Endothelial cell of umbilical vein (primary cell): ENCODE measurements around the gene STRIP2. TPM values are rescaled to one million over a fixed set of nuclear protein-coding genes. Genes with fewer than 3 reads are reported as not detected.

Experiments
- BruUV-seq: library from RNA; stranded (reverse); fragments of 400-500 nt; replicated peaks from 2 replicates; lab custom pipeline; 2021; lab: Mats Ljungman, UMichigan
- CTCF ChIA-PET: fragments of 300-600, 350-600 bp; sonication (Branson Sonifier 250); formaldehyde crosslinking; loops from one replicate; lab custom pipeline; 2021; ENCODE audit warnings: antibody characterized with exemption, inconsistent platforms; lab: Charles Lee
- POLR2A ChIA-PET: fragments of 300-600, 350-600 bp; sonication (Branson Sonifier 250); formaldehyde crosslinking; loops from one replicate; lab custom pipeline; 2021; ENCODE audit warnings: antibody characterized with exemption, inconsistent platforms; lab: Charles Lee
- DNase-seq: peaks from one replicate; pipeline ENCODE4 v3.0.0-alpha.2; 2011; ENCODE audit warnings: low read depth, low spot score
- FAIRE-seq: peaks from 2 replicates; lab custom pipeline; 2011; peaks lifted over from hg19 to GRCh38; lab: Jason Lieb, UNC
- H2AFZ ChIP-seq: 2 replicates; pipeline ENCODE4 v1.6.0; 2012; ENCODE audit warnings: low read depth, low read length, control low read depth, inconsistent platforms
- H3K27ac ChIP-seq: 2 replicates; pipeline ENCODE4 v1.5.1; 2011; ENCODE audit warnings: low read depth, mild to moderate bottlenecking, control low read depth, low read length, moderate library complexity; ENCODE audit not compliant: insufficient read depth
- H3K27me3 ChIP-seq, 2 experiments: 2 replicates each; pipeline versions ENCODE4 v1.6.0 to v1.6.1; 2011; ENCODE audit warnings: low read length in 2 of 2, mixed read lengths in 1 of 2; ENCODE audit not compliant: control insufficient read depth in 2 of 2, insufficient read depth in 2 of 2
- H3K36me3 ChIP-seq, 2 experiments: 2 replicates in 1 of 2; 3 replicates in 1 of 2; pipeline ENCODE4 v1.5.1; 2011; ENCODE audit warnings: low read length in 2 of 2, mild to moderate bottlenecking in 1 of 2, moderate library complexity in 1 of 2; ENCODE audit not compliant: control insufficient read depth in 2 of 2, insufficient read depth in 2 of 2; ENCODE audit errors: extremely low read depth in 1 of 2
- H3K4me1 ChIP-seq: 3 replicates; pipeline ENCODE4 v1.5.1; 2011; ENCODE audit warnings: mild to moderate bottlenecking, low read length; ENCODE audit not compliant: control insufficient read depth, insufficient read depth; ENCODE audit errors: extremely low read depth
- H3K4me2 ChIP-seq: 2 replicates; pipeline ENCODE4 v1.6.1; 2011; ENCODE audit warnings: low read length, control low read depth, mixed read lengths; ENCODE audit not compliant: insufficient read depth
- H3K4me3 ChIP-seq, 3 experiments: fragments of 200-600 bp in 1 of 3; sonication (generic), shearing (Covaris generic) in 1 of 3; replicated peaks in 1 of 3; 2 replicates each; pipeline ENCODE4 v1.5.1; 2011 to 2016; ENCODE audit warnings: control low read depth in 3 of 3, low read length in 3 of 3, mild to moderate bottlenecking in 2 of 3, inconsistent platforms in 1 of 3, low read depth in 1 of 3, moderate library complexity in 1 of 3; ENCODE audit not compliant: insufficient read depth in 1 of 3
- H3K79me2 ChIP-seq: 2 replicates; pipeline ENCODE4 v1.6.0; 2012; ENCODE audit warnings: low read length, inconsistent platforms; ENCODE audit not compliant: control insufficient read depth, insufficient read depth
- H3K9ac ChIP-seq: replicated peaks from 2 replicates; pipeline ENCODE3; 2011; ENCODE audit warnings: low read length, control low read depth; ENCODE audit not compliant: insufficient read depth; ENCODE audit errors: extremely low read depth
- H3K9me1 ChIP-seq: replicated peaks from 3 replicates; pipeline ENCODE4 v1.6.0; 2011; ENCODE audit warnings: mild to moderate bottlenecking, low read length; ENCODE audit not compliant: control insufficient read depth, insufficient read depth; ENCODE audit errors: extremely low read depth
- H3K9me3 ChIP-seq: replicated peaks from 2 replicates; pipeline ENCODE4 v1.5.1; 2012; ENCODE audit warnings: low read length, inconsistent platforms; ENCODE audit not compliant: control insufficient read depth, insufficient read depth
- H4K20me1 ChIP-seq: replicated peaks from 2 replicates; pipeline ENCODE3; 2011; ENCODE audit warnings: mild to moderate bottlenecking, low read length; ENCODE audit not compliant: control insufficient read depth, insufficient read depth; ENCODE audit errors: extremely low read depth
- CTCF ChIP-seq, 2 donors: IDR thresholded peaks; 1 replicate in 1 of 2; 2 replicates in 1 of 2; pipeline ENCODE4 v1.5.1; 2011; ENCODE audit warnings: low read length in 2 of 2, mild to moderate bottlenecking in 2 of 2, moderate library complexity in 2 of 2, control low read depth in 1 of 2, inconsistent platforms in 1 of 2, low read depth in 1 of 2; ENCODE audit not compliant: insufficient read depth in 1 of 2; ENCODE audit errors: extremely low read depth in 1 of 2
- EZH2 ChIP-seq: IDR thresholded peaks from 2 replicates; pipeline ENCODE4 v1.6.1; 2012; ENCODE audit warnings: borderline replicate concordance, low read depth, mild to moderate bottlenecking, moderate library complexity, low read length, inconsistent platforms; ENCODE audit not compliant: severe bottlenecking
- FOS ChIP-seq: IDR thresholded peaks from 2 replicates; pipeline ENCODE4 v1.6.1; 2011; ENCODE audit warnings: mild to moderate bottlenecking, low read length, moderate library complexity, borderline replicate concordance; ENCODE audit not compliant: insufficient read depth
- GATA2 ChIP-seq: IDR thresholded peaks from 2 replicates; pipeline ENCODE4 v1.7.0; 2011; ENCODE audit warnings: low read depth, mild to moderate bottlenecking, moderate library complexity, mixed read lengths, low read length; ENCODE audit not compliant: insufficient read length, insufficient read depth
- JUN ChIP-seq: IDR thresholded peaks from 2 replicates; pipeline ENCODE4 v1.6.1; 2011; ENCODE audit warnings: borderline replicate concordance, low read depth; ENCODE audit not compliant: insufficient read length, insufficient read depth
- MAX ChIP-seq: IDR thresholded peaks from 2 replicates; pipeline ENCODE4 v1.6.1; 2011; ENCODE audit not compliant: insufficient read depth, insufficient read length
- MYC ChIP-seq: IDR thresholded peaks from one replicate; pipeline ENCODE4 v1.6.1; 2011; ENCODE audit warnings: mild to moderate bottlenecking, low read depth, low read length
- POLR2A ChIP-seq: IDR thresholded peaks from 2 replicates; pipeline ENCODE4 v1.6.1; 2012; ENCODE audit warnings: low read depth, mild to moderate bottlenecking, control low read depth, low read length
- POLR2AphosphoS5 ChIP-seq: IDR thresholded peaks from 2 replicates; pipeline ENCODE4 v1.6.1; 2012; ENCODE audit warnings: low read depth, mild to moderate bottlenecking, control low read depth, low read length, moderate library complexity; ENCODE audit not compliant: insufficient read depth
- dilution Hi-C: fragments of 300-500 bp; cut with MboI; formaldehyde crosslinking; loops from one replicate; pipeline ENCODE4 v1.15.0; 2019; ENCODE audit warnings: low sequenced_read_pairs; ENCODE audit not compliant: extremely low pct_ligation_motif_present
- intact Hi-C: fragments of 100-400 bp; cut with micrococcal nuclease; formaldehyde crosslinking; loops from one replicate; pipeline ENCODE4 v1.10.0; 2022
- polyA plus RNA-seq, 4 experiments: library from polyadenylated mRNA; depleted of rRNA in 3 of 4; stranded (reverse) in 3 of 4; unstranded in 1 of 4; fragments of >200 nt; gene quantifications; 2 replicates each; pipeline versions ENCODE4 v1.2.1 to v1.2.3, GENCODE V29; 2011 to 2012; ENCODE audit warnings: missing spikeins in 1 of 4
- total RNA-seq: library from RNA; stranded (reverse); gene quantifications from 2 replicates; pipeline ENCODE4 v1.2.3, GENCODE V29; 2021

The STRIP2 gene
- total and polyA plus RNA-seq, 2 donors (not counting 3 experiments of a cell fraction or from before 2014, with no cell fraction given), result 3.4 to 10.0 TPM

GRCh38 chr7:129522971-129523340 is 88.7 kb downstream of the STRIP2 start:
- Histone ChIP-seq H3K4me1 (no peaks in the 10 kb centered on the region), H3K27ac (no peak overlapping the region), H3K79me2 (no peaks in the 10 kb centered on the region), H3K36me3 (no peaks in the 10 kb centered on the region), H3K9ac (no peak overlapping the region), H3K9me1 (no peaks in the 10 kb centered on the region), H3K9me3 (no peaks in the 10 kb centered on the region), H4K20me1 (no peaks in the 10 kb centered on the region), H2AFZ (no peak overlapping the region), H3K27me3 (peaks cover 2 to 3% of the 10 kb centered on the region in 2 experiments), H3K4me3 (no peak overlapping the region), H3K4me2 (no peak overlapping the region)
- no peak for DNase-seq
- POLR2A ChIA-PET, result no interaction called here
- TF ChIP-seq POLR2AphosphoS5 (no peak), JUN (no peak), FOS (no peak), MYC (no peak), GATA2 (no peak), EZH2 (no peak), MAX (no peak), POLR2A (no peak), CTCF (IDR thresholded peaks at IDR 0.05; ENCODE audit: extremely low read depth in 1 of 2, insufficient read depth in 1 of 2, low read depth in 1 of 2, low read length in 2 of 2) (no peak)
- no peak for FAIRE-seq
- intact Hi-C loops, result no loop called here
- BruUV-seq, result no TSS peak
- dilution Hi-C loops, result no loop called here
- CTCF ChIA-PET, result interaction anchor here (0.7 to 2.1 kb wide), 6 partner anchors 10 to 121 kb away, joined by 3 to 6 read pairs (median 4); no protein-coding TSS in a partner anchor
